Activated CD8-positive, alpha-beta T cell treated with anti-CD3 and anti-CD28 coated beads for 36 hours (primary cell): ENCODE data around the gene BLOC1S2. TPM values are rescaled to one million over a fixed set of nuclear protein-coding genes. Genes with fewer than 3 reads are reported as not detected.

Source experiments
- ATAC-seq: fragments of 200-7000 bp; cut with Tn5 transposase; one replicate; pipeline ENCODE4 v1.10.0; 2021; ENCODE audit warnings: mild to moderate bottlenecking, moderate library complexity
- CTCF ChIA-PET: fragments of 350-600 bp; sonication (Branson Sonifier 250); formaldehyde crosslinking; loops from one replicate; lab custom pipeline; 2021; ENCODE audit warnings: antibody characterized with exemption; lab: Charles Lee
- POLR2A ChIA-PET: fragments of 350-600 bp; sonication (Branson Sonifier 250); formaldehyde crosslinking; loops from one replicate; lab custom pipeline; 2021; ENCODE audit warnings: antibody characterized with exemption; lab: Charles Lee
- DNase-seq: peaks from one replicate; pipeline ENCODE4 v3.0.0-alpha.2; 2020
- H3K27ac Mint-ChIP-seq: one replicate; pipeline ENCODE4 v1.8.0; 2021; ENCODE audit warnings: mild to moderate bottlenecking, mixed read lengths
- H3K27me3 Mint-ChIP-seq: one replicate; pipeline ENCODE4 v1.8.0; 2021; ENCODE audit warnings: mixed read lengths
- H3K36me3 Mint-ChIP-seq: one replicate; pipeline ENCODE4 v1.8.0; 2021; ENCODE audit warnings: low read depth, mixed read lengths
- H3K4me1 Mint-ChIP-seq: one replicate; pipeline ENCODE4 v1.8.0; 2021; ENCODE audit warnings: low read depth, mixed read lengths
- H3K4me3 Mint-ChIP-seq: one replicate; pipeline ENCODE4 v1.8.0; 2021; ENCODE audit warnings: mild to moderate bottlenecking, moderate library complexity, mixed read lengths
- H3K9me3 Mint-ChIP-seq: one replicate; pipeline ENCODE4 v1.8.0; 2021; ENCODE audit warnings: mixed read lengths
- CTCF ChIP-seq: fragments of 200-600 bp; IDR thresholded peaks from one replicate; pipeline ENCODE4 v1.8.0; 2022; ENCODE audit warnings: antibody characterized with exemption, mild to moderate bottlenecking
- intact Hi-C: fragments of 100-400 bp; cut with micrococcal nuclease; formaldehyde crosslinking; loops from one replicate; pipeline ENCODE4 v1.10.0; 2022
- total RNA-seq, 2 experiments: library from RNA; stranded (reverse); gene quantifications; one replicate each; pipeline ENCODE4 v1.2.3, GENCODE V29; 2021

The BLOC1S2 gene
- total RNA-seq, 2 experiments from 2014 or later: 45.1 to 48.6 TPM

- DNase-seq (no peak), ATAC-seq (no peak)
- no peak overlapping the region for H3K27ac Mint-ChIP-seq
- no peak overlapping the region for H3K4me3 Mint-ChIP-seq
- intact Hi-C loops: no loop called here
- H3K36me3 Mint-ChIP-seq: peaks cover 32% of the 10 kb centered on the region
- CTCF ChIA-PET: interaction anchor here (1.1 to 2.0 kb wide), 3 partner anchors 14 to 44 kb away, joined by 3 to 5 read pairs (median 3); no protein-coding TSS in a partner anchor
- H3K27me3 Mint-ChIP-seq: no peaks in the 10 kb centered on the region
- POLR2A ChIA-PET: interaction anchor here (0.7 to 1.1 kb wide), 3 partner anchors 16 to 155 kb away, joined by 3 read pairs; partner anchors contain the start of gene ERLIN1
- no peaks in the 10 kb centered on the region for H3K9me3 Mint-ChIP-seq
- peaks cover 20% of the 10 kb centered on the region for H3K4me1 Mint-ChIP-seq
- TF ChIP-seq CTCF: no peak
These were observed 62.6 kb downstream of the BLOC1S2 start for GRCh38 chr10:100223879-100224278.

Other genes with a start within 250 kb of the BLOC1S2 start
- gene CPN1, start 204.8 kb downstream of the BLOC1S2 start, total RNA-seq: not detected
- 10 to 100 TPM; 16.6 to 17.0 TPM for gene ERLIN1, start 100.7 kb downstream of the BLOC1S2 start, total RNA-seq
- 10 to 100 TPM; 24.7 to 26.1 TPM for gene CHUK, start 57.1 kb downstream of the BLOC1S2 start, total RNA-seq
- 10 to 100 TPM; 38.5 to 43.3 TPM for gene CWF19L1, start 19.0 kb downstream of the BLOC1S2 start, total RNA-seq
- not detected for gene PKD2L1, start 43.5 kb upstream of the BLOC1S2 start, total RNA-seq
- 100 to 1,000 TPM; 271 TPM for gene SCD, start 60.6 kb upstream of the BLOC1S2 start, total RNA-seq
- under 1 TPM; 0.38 to 0.47 TPM for gene WNT8B, start 176.3 kb upstream of the BLOC1S2 start, total RNA-seq
- 10 to 100 TPM; 34.2 to 40.6 TPM for gene SEC31B, start 233.2 kb upstream of the BLOC1S2 start, total RNA-seq
- 100 to 1,000 TPM; 365 to 384 TPM for gene NDUFB8, start 243.2 kb upstream of the BLOC1S2 start, total RNA-seq
- 10 to 100 TPM; 35.3 to 36.5 TPM for gene HIF1AN, start 249.3 kb upstream of the BLOC1S2 start, total RNA-seq